Epithelial cell of esophagus (primary cell): ENCODE results near the gene CRHR1.

Experiments used
- DNase-seq: peaks from one replicate; pipeline ENCODE4 v3.0.0; 2010; ENCODE audit warnings: low read depth
- H3K4me3 ChIP-seq: 2 replicates; pipeline ENCODE4 v1.5.1; 2011; ENCODE audit warnings: mild to moderate bottlenecking, low read length, control low read depth
- CTCF ChIP-seq: IDR thresholded peaks from 2 replicates; pipeline ENCODE4 v1.5.1; 2011; ENCODE audit warnings: low read depth, mild to moderate bottlenecking, low read length, control low read depth, inconsistent platforms; ENCODE audit not compliant: insufficient read depth; ENCODE audit errors: missing control alignments

Gene CRHR1

DNA sequence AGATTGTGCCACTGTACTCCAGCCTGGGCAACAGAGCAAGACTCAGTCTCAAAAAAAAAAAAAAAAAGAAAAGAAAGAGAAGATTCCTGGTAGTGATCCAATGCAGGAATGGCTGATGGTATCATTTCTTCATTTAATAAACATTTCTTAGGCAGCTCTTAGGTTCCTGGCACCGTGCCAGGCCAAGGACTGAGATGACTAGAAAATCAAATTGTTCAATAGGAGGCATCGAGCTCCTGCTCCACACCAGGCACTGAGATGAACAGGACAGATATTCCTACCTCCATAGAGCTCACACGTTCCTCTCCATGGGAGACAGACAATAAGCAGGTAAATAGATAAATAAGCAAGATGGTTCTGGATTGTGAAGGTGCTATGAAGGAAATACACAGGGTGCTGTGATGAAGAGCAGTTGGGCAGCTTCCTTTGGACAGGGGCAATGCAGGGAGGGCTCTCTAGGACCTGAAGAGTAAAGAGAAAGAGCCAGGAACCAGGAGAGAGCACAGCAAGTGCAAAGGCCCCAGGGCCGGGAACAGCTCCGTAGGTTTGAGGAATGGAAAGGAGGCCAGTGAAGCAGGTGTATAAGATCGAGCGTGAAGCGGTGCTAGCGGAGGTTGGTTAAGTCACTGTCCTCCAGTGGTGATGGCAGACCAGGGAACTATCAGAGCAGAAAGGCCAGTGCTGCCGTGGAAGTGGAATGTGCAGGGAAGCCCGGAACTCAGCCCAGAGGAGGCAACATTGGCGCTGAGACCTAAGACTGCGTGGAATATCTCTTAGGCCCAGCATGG is 26.5 kb upstream of the CRHR1 start:
- H3K4me3 ChIP-seq, result no peak overlapping the region
- TF ChIP-seq CTCF, result no peak
- no peak for DNase-seq

GRCh38 chr17:45758544-45758943 is 25.6 kb upstream of the CRHR1 start:
- no peak overlapping the region for H3K4me3 ChIP-seq
- TF ChIP-seq CTCF, result no peak
- no peak for DNase-seq

DNA sequence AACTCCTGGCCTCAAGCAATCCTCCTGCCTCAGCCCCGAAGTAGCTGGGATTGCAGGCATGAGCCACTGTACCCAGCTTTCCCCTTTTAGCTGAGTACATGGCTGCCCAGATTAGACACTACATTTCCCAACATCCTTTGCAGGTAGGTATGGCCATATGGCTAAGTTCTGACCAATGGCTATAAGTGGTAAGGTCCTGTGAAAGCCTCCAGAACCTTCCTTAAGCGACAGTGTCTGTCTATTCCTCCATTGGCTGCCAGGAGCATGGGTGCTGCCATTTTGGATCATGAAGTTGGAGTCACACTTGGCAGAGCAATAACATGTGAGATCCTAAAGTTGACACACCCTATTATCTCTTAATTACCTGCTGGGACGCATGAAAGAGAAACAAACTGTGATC is 24.4 kb upstream of the CRHR1 start:
- TF ChIP-seq CTCF, result no peak
- no peak for DNase-seq
- H3K4me3 ChIP-seq, result no peak overlapping the region

- DNase-seq, result no peak
These were observed 22.1 kb upstream of the CRHR1 start for GRCh38 chr17:45761957-45762565.

GRCh38 chr17:45763182-45763581 is 20.9 kb upstream of the CRHR1 start:
- TF ChIP-seq CTCF, result no peak
- no peak overlapping the region for H3K4me3 ChIP-seq
- DNase-seq, result no peak

More at GRCh38 chr17:45761957-45762565, 22.1 kb upstream of the CRHR1 start:
- no peak overlapping the region for H3K4me3 ChIP-seq
- TF ChIP-seq CTCF, result no peak

DNA sequence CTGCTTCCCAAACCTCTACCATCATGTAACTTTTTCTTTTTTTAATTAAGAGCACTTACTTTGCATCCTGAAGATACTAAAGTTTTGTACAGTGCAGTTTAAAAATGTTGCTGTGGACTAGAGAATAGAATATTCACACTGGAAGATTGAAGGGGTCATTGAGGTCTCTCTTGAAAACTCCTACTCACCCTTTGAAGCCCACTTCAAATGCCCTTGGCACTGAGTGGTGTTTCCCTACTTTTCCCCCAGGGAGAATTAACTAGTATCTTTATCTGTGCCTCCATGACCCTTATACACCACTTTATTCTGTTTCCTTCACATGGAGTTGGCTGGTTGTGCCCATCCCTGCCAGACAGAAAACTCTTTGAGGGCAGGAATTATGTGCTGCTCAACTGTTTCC is 19.6 kb upstream of the CRHR1 start:
- H3K4me3 ChIP-seq, result no peak overlapping the region
- TF ChIP-seq CTCF, result no peak
- DNase-seq, result no peak
